Measurements from ENCODE around the gene SLC25A34. TPM values are rescaled to one million over a fixed set of nuclear protein-coding genes. Genes with fewer than 3 reads are reported as not detected.

The SLC25A34 gene
- total RNA-seq, 5 donors from 2014 or later (not counting 1 experiment from before 2014, with no cell fraction given) = 1.8 to 4.1 (median 2.6) TPM

DNA sequence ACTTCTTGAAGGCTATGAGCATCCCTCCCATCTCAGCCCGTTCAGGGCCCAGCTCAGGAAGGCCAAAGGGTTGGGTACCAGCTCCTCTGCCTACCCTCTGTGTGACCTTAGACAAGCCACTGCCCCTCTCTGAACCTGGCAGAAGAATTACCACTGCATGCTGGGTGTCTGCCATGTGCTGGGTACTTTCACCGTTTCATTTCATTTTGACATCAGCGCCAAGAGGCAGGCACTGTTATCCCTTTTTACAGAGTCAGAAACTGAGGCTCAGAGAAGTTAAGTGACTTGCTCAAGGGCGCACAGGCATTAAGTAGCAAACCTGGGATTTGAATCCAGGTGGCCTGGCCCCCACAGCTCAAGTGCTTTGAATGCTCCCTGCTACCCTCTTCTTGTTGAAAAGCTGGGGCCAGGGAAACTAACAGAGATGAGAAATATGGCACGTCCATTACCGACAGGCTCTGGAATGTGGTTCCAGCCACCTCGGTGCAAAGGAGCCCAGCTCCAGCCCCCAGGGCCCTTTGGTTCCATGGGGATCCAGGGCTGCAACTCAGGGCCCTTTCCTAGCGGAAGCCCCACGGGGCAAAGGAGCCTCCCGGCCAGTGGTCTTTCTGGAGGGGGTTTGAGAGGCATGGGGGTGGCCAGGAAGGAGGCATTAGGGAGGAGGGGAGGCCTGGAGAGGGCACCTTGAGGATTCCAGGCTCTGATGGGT is 12.8 kb downstream of the SLC25A34 start:
- H3K36me3 Mint-ChIP-seq = no peaks in the 10 kb centered on the region
- 85% methylated on average over 10 of the region's 10 CpGs for WGBS (ENCODE audit: insufficient coverage)
- H3K9me3 Mint-ChIP-seq = no peaks in the 10 kb centered on the region
- H3K4me3 ChIP-seq (ENCODE audit: control insufficient read depth in 1 of 2, extremely low read depth in 1 of 2, low read length in 1 of 2) = no peak overlapping the region
- H3K27me3 ChIP-seq (replicated peaks in 1 of 2; ENCODE audit: control insufficient read depth in 2 of 2, extremely low read depth in 1 of 2, insufficient read depth in 2 of 2, low read length in 1 of 2) = peaks cover 0 to 32% of the 10 kb centered on the region in 2 experiments
- ATAC-seq (replicated peaks in 1 of 4) (no peak), DNase-seq (no peak)
- POLR2A ChIA-PET = no interaction called here
- H3K27me3 Mint-ChIP-seq = peaks cover 5 to 13% of the 10 kb centered on the region in 2 donors
- no peak overlapping the region for H3K27ac Mint-ChIP-seq
- no peaks in the 10 kb centered on the region for H3K4me1 ChIP-seq (ENCODE audit: control insufficient read depth in 1 of 2, extremely low read depth in 1 of 2, insufficient read depth in 2 of 2, low read length in 2 of 2)
- H3K4me1 Mint-ChIP-seq = no peaks in the 10 kb centered on the region
- CTCF ChIA-PET = no interaction called here
- H3K4me3 Mint-ChIP-seq = no peak overlapping the region
- no peak overlapping the region for H3K27ac ChIP-seq (ENCODE audit: low read length)
- no peaks in the 10 kb centered on the region for H3K9me3 ChIP-seq
- H3K36me3 ChIP-seq (ENCODE audit: control insufficient read depth in 2 of 2, extremely low read depth in 1 of 2, insufficient read depth in 1 of 2, low read length in 1 of 2) = no peaks in the 10 kb centered on the region

DNA sequence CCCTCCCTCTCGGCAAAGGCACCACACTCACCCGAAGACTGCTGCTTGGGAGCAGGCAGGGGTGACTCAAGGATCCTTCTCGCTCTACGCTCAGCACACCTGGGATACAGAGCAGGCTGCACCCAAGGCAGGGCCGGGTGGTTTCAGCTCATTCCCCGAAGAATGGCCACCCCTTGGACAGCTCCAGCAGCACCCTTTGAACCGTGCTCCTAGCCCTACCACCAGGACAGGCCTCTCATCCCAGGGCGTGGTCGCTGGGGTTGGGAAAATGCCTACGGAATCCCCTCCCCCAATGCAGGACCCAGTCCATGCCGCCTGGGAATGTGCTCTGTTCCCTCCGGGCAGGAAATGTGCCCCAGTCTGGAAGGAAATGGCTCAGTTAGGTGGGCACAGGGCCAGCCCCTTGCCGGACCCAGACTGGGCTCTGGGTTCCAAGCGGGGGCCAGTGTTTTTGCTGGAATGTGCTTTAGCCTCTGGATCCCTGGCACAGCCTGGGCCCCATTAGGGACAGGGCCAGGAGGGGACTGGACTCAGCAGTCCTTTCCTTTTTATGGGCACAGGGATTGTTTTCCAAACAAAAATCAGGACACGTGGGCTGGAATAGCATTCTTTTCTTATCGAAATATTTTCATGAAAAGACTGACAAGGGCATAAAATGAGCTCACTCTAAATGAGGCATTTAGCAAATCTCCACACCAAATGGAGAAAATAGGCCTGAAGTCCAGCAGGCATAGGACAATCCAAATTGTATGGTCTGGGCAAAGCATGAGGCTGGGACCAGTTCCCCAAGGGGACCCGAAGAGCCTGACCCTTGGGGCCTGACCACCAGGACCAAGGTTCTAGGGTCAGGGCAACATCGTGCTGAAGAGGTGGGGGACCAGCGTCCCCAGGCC is 13.6 kb downstream of the SLC25A34 start:
- no peak overlapping the region for H3K27ac Mint-ChIP-seq
- peaks cover 5 to 13% of the 10 kb centered on the region in 2 donors for H3K27me3 Mint-ChIP-seq
- 79% methylated on average over 14 of the region's 19 CpGs for WGBS (ENCODE audit: insufficient coverage)
- ChIA-PET POLR2A (no interaction called here), CTCF (no interaction called here)
- Histone ChIP-seq H3K9me3 (no peaks in the 10 kb centered on the region), H3K4me1 (ENCODE audit: control insufficient read depth in 1 of 2, extremely low read depth in 1 of 2, insufficient read depth in 2 of 2, low read length in 2 of 2) (no peaks in the 10 kb centered on the region), H3K27ac (ENCODE audit: low read length) (no peak overlapping the region), H3K4me3 (ENCODE audit: control insufficient read depth in 1 of 2, extremely low read depth in 1 of 2, low read length in 1 of 2) (no peak overlapping the region), H3K27me3 (replicated peaks in 1 of 2; ENCODE audit: control insufficient read depth in 2 of 2, extremely low read depth in 1 of 2, insufficient read depth in 2 of 2, low read length in 1 of 2) (peaks cover 0 to 32% of the 10 kb centered on the region in 2 experiments), H3K36me3 (ENCODE audit: control insufficient read depth in 2 of 2, extremely low read depth in 1 of 2, insufficient read depth in 1 of 2, low read length in 1 of 2) (no peaks in the 10 kb centered on the region)
- no peaks in the 10 kb centered on the region for H3K4me1 Mint-ChIP-seq
- ATAC-seq (replicated peaks in 1 of 4) = no peak
- no peak for DNase-seq
- H3K9me3 Mint-ChIP-seq = no peaks in the 10 kb centered on the region
- no peaks in the 10 kb centered on the region for H3K36me3 Mint-ChIP-seq
- no peak overlapping the region for H3K4me3 Mint-ChIP-seq

DNA sequence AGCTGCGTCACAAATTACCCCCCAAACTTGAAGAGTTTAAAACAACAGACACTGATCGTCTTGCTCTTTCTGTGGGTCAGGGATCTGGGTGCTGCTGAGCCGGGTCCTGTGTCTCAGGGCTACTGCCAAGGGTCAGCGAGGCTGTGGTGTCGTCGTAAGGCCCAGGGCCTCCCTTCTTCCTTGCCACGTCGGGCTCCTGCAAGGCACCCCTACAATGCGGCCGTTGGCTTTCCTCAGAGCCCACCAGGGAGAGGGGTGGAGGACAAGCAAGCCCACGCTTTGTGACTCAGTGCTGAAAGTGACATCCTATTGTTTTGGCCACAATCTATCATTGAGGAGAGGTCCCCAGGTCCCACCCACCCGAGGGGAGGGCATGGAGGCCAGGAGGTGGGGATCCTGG is 14.9 kb downstream of the SLC25A34 start:
- peaks cover 0 to 3% (median 2%) of the 10 kb centered on the region in 3 donors for H3K4me1 Mint-ChIP-seq
- no peak overlapping the region for H3K4me3 ChIP-seq (ENCODE audit: control insufficient read depth in 1 of 2, extremely low read depth in 1 of 2, low read length in 1 of 2)
- 81% methylated on average over 6 of the region's 12 CpGs for WGBS (ENCODE audit: insufficient coverage)
- DNase-seq = no peak
- no peak overlapping the region for H3K4me3 Mint-ChIP-seq
- no peaks in the 10 kb centered on the region for H3K9me3 Mint-ChIP-seq
- peaks cover 9 to 20% of the 10 kb centered on the region in 2 donors for H3K27me3 Mint-ChIP-seq
- peaks cover 0 to 3% of the 10 kb centered on the region in 2 experiments for H3K4me1 ChIP-seq (ENCODE audit: control insufficient read depth in 1 of 2, extremely low read depth in 1 of 2, insufficient read depth in 2 of 2, low read length in 2 of 2)
- H3K9me3 ChIP-seq = no peaks in the 10 kb centered on the region
- H3K36me3 ChIP-seq (ENCODE audit: control insufficient read depth in 2 of 2, extremely low read depth in 1 of 2, insufficient read depth in 1 of 2, low read length in 1 of 2) = no peaks in the 10 kb centered on the region
- H3K27ac Mint-ChIP-seq = no peak overlapping the region
- no peak overlapping the region for H3K27ac ChIP-seq (ENCODE audit: low read length)
- CTCF ChIA-PET = no interaction called here
- H3K27me3 ChIP-seq (replicated peaks in 1 of 2; ENCODE audit: control insufficient read depth in 2 of 2, extremely low read depth in 1 of 2, insufficient read depth in 2 of 2, low read length in 1 of 2) = peaks cover 2 to 34% of the 10 kb centered on the region in 2 experiments
- POLR2A ChIA-PET = no interaction called here
- H3K36me3 Mint-ChIP-seq = no peaks in the 10 kb centered on the region
- ATAC-seq (replicated peaks in 1 of 4) = no peak

DNA sequence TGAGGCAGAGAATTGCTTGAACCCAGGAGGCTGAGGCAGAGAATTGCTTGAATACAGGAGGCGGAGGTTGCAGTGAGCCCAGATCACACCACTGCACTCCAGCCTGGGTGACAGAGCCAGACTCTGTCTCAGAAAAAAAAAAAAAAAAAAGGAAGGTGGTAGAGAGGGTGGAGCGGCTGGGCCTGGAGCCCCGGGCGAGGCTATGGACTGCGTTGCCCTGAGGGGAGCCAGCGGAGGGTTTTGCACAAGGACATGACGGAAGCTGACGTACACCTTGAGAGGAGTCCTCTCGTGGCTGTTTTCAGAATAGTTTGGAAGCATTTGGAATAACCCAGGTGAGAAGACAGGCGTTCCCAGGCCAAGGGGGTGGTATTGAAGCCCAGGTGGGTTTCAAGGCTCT is 15.7 kb downstream of the SLC25A34 start:
- Histone ChIP-seq H3K27ac (ENCODE audit: low read length) (no peak overlapping the region), H3K36me3 (ENCODE audit: control insufficient read depth in 2 of 2, extremely low read depth in 1 of 2, insufficient read depth in 1 of 2, low read length in 1 of 2) (no peaks in the 10 kb centered on the region), H3K4me3 (ENCODE audit: control insufficient read depth in 1 of 2, extremely low read depth in 1 of 2, low read length in 1 of 2) (no peak overlapping the region), H3K9me3 (no peaks in the 10 kb centered on the region), H3K27me3 (replicated peaks in 1 of 2; ENCODE audit: control insufficient read depth in 2 of 2, extremely low read depth in 1 of 2, insufficient read depth in 2 of 2, low read length in 1 of 2) (peaks cover 3 to 41% of the 10 kb centered on the region in 2 experiments), H3K4me1 (ENCODE audit: control insufficient read depth in 1 of 2, extremely low read depth in 1 of 2, insufficient read depth in 2 of 2, low read length in 2 of 2) (peaks cover 2 to 10% of the 10 kb centered on the region in 2 experiments)
- POLR2A ChIA-PET = no interaction called here
- DNase-seq (no peak), ATAC-seq (replicated peaks in 1 of 4) (no peak)
- Mint-ChIP-seq H3K4me3 (no peak overlapping the region), H3K27me3 (peaks cover 13 to 27% of the 10 kb centered on the region in 2 donors), H3K36me3 (no peaks in the 10 kb centered on the region), H3K27ac (no peak overlapping the region), H3K9me3 (no peaks in the 10 kb centered on the region), H3K4me1 (peaks cover 7 to 11% (median 10%) of the 10 kb centered on the region in 3 donors)
- WGBS (ENCODE audit: insufficient coverage) = 92% methylated on average over 10 of the region's 10 CpGs
- CTCF ChIA-PET = no interaction called here

DNA sequence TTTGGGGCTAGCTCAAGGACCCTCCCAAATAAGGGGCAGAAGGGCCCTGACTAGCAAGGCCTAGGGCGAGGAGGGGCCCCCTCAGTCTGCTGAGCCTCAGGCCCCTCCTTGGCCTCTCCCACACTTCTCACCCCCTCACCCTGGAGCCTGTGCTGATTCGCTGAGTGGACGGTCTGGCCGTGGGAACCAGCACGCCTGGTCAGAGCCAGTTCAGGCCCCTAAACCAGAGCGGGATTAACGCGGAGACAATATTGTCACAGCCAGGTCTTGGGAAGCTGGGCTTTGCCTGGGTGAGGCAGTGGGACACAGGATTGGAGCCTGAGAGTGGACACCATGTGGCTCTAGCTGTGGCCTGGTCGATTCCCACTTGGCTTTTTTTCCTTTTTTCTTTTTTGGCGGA is 17.7 kb downstream of the SLC25A34 start:
- ChIA-PET POLR2A (no interaction called here), CTCF (no interaction called here)
- Mint-ChIP-seq H3K4me3 (no peak overlapping the region), H3K27ac (no peak overlapping the region), H3K4me1 (peaks cover 12 to 21% (median 18%) of the 10 kb centered on the region in 3 donors), H3K9me3 (no peaks in the 10 kb centered on the region), H3K36me3 (no peaks in the 10 kb centered on the region), H3K27me3 (peaks cover 17 to 40% of the 10 kb centered on the region in 2 donors)
- Histone ChIP-seq H3K4me3 (ENCODE audit: control insufficient read depth in 1 of 2, extremely low read depth in 1 of 2, low read length in 1 of 2) (no peak overlapping the region), H3K36me3 (ENCODE audit: control insufficient read depth in 2 of 2, extremely low read depth in 1 of 2, insufficient read depth in 1 of 2, low read length in 1 of 2) (no peaks in the 10 kb centered on the region), H3K27ac (ENCODE audit: low read length) (no peak overlapping the region), H3K4me1 (ENCODE audit: control insufficient read depth in 1 of 2, extremely low read depth in 1 of 2, insufficient read depth in 2 of 2, low read length in 2 of 2) (peaks cover 4 to 24% of the 10 kb centered on the region in 2 experiments), H3K9me3 (no peaks in the 10 kb centered on the region), H3K27me3 (replicated peaks in 1 of 2; ENCODE audit: control insufficient read depth in 2 of 2, extremely low read depth in 1 of 2, insufficient read depth in 2 of 2, low read length in 1 of 2) (peaks cover 6 to 49% of the 10 kb centered on the region in 2 experiments)
- no peak for DNase-seq
- WGBS (ENCODE audit: insufficient coverage) = 94% methylated on average over 8 of the region's 10 CpGs
- no peak for ATAC-seq (replicated peaks in 1 of 4)

DNA sequence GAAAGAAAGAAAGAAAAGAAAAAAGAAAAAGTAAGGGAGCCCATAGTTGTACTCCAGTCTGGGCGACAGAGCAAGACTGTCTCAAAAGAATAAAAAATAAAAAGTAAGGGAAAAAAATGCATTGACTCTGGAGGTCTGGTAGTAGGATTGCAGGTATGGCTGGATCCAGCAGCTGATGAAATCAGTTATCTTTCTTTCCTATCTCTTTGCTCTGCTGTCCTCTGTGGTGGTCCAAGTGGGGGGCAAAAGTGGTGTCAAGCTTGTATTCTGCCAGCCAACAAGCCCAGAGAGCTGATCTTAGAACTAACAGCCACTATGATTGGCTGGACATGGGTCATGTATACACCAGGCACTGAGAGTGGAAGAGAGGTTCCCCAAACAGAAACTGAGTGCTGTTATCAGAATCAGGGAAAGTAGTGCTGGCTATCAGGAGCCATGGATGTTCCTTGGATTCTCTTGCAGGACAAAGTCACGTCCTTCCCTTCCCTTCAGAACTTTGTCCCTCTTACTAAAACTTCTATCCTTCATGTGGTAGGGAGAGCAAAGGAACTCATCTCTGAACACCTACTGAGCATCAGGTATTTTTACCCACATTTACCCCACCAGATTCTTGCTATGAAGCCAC is 19.1 kb downstream of the SLC25A34 start:
- Histone ChIP-seq H3K4me3 (ENCODE audit: control insufficient read depth in 1 of 2, extremely low read depth in 1 of 2, low read length in 1 of 2) (no peak overlapping the region), H3K9me3 (no peaks in the 10 kb centered on the region), H3K4me1 (ENCODE audit: control insufficient read depth in 1 of 2, extremely low read depth in 1 of 2, insufficient read depth in 2 of 2, low read length in 2 of 2) (peaks cover 4 to 33% of the 10 kb centered on the region in 2 experiments), H3K36me3 (ENCODE audit: control insufficient read depth in 2 of 2, extremely low read depth in 1 of 2, insufficient read depth in 1 of 2, low read length in 1 of 2) (no peaks in the 10 kb centered on the region), H3K27ac (ENCODE audit: low read length) (no peak overlapping the region), H3K27me3 (replicated peaks in 1 of 2; ENCODE audit: control insufficient read depth in 2 of 2, extremely low read depth in 1 of 2, insufficient read depth in 2 of 2, low read length in 1 of 2) (peaks cover 6 to 54% of the 10 kb centered on the region in 2 experiments)
- no peaks in the 10 kb centered on the region for H3K9me3 Mint-ChIP-seq
- DNase-seq (no peak), ATAC-seq (replicated peaks in 1 of 4) (no peak)
- WGBS (ENCODE audit: insufficient coverage) = no CpG with 5 or more reads among the region's 2 CpGs
- ChIA-PET CTCF (no interaction called here), POLR2A (interaction anchor here in 1 of 2 donors (0.6 kb wide), 1 partner anchor 137 kb away, joined by 8 read pairs; no protein-coding TSS in a partner anchor)
- no peak overlapping the region for H3K4me3 Mint-ChIP-seq
- no peaks in the 10 kb centered on the region for H3K36me3 Mint-ChIP-seq
- H3K4me1 Mint-ChIP-seq = peaks cover 14 to 23% (median 18%) of the 10 kb centered on the region in 3 donors
- H3K27ac Mint-ChIP-seq = no peak overlapping the region
- peaks cover 24 to 47% of the 10 kb centered on the region in 2 donors for H3K27me3 Mint-ChIP-seq
